GM12872 (cell line): ENCODE data around the gene TMEM97.

Source experiments
- CTCF ChIP-seq: IDR thresholded peaks from 3 replicates; pipeline ENCODE4 v1.5.1; 2011; ENCODE audit warnings: low read depth, mild to moderate bottlenecking, low read length, moderate library complexity; ENCODE audit not compliant: insufficient read depth

TMEM97 gene

GRCh38 chr17:28327031-28327607 lies 8.1 kb downstream of the TMEM97 start:
- TF ChIP-seq CTCF, result no peak

- TF ChIP-seq CTCF, result no peak
Measured at GRCh38 chr17:28327709-28328108, 8.7 kb downstream of the TMEM97 start.

- no peak for TF ChIP-seq CTCF
Measured at GRCh38 chr17:28328325-28328724, 9.3 kb downstream of the TMEM97 start.

- no peak for TF ChIP-seq CTCF
Measured at GRCh38 chr17:28330671-28331070, 11.7 kb downstream of the TMEM97 start.

GRCh38 chr17:28331891-28332420 lies 13.0 kb downstream of the TMEM97 start:
- TF ChIP-seq CTCF, result no peak

GRCh38 chr17:28333083-28333746 lies 14.2 kb downstream of the TMEM97 start:
- TF ChIP-seq CTCF, result no peak

- no peak for TF ChIP-seq CTCF
Measured at GRCh38 chr17:28334171-28334570, 15.2 kb downstream of the TMEM97 start.
